Neural progenitor cell (in vitro differentiated cells): ENCODE measurements around the gene AHSP.

ENCODE experiments used
- EZH2 ChIP-seq: fragments of 200-600 bp; sonication (generic); IDR thresholded peaks from 2 replicates; pipeline ENCODE4 v1.6.1; 2017; ENCODE audit warnings: antibody characterized with exemption, mild to moderate bottlenecking, moderate library complexity
- EZH2phosphoT487 ChIP-seq: fragments of 200-600 bp; sonication (generic); IDR thresholded peaks from 2 replicates; pipeline ENCODE4 v1.6.1; 2017; ENCODE audit warnings: antibody characterized with exemption
- TF ChIP-seq, protein P1 (sequence below): fragments of 200-600 bp; sonication (generic); IDR thresholded peaks from 2 replicates; pipeline ENCODE4 v1.5.1; 2017; ENCODE audit warnings: antibody characterized with exemption, mild to moderate bottlenecking

DNA sequence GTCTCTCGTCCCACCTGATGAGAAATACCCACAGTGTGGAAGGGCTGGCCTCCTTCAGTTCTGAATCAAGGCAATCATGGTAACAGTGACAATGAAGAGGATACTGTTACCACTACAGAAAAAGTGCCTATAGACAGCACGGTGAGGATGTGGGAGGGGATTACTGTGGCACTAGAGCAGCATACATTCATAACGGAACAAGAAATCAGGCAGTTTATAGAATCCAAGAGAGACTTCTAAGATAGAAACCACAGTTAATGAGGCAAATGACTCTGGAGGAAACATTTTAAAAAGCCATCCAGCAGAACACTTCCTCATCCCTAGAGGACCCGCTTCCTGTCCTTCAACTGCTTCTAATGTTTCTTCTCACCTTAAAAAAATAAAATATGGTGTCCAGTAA lies 22.2 kb upstream of the AHSP start:
- TF ChIP-seq, protein P1, sequence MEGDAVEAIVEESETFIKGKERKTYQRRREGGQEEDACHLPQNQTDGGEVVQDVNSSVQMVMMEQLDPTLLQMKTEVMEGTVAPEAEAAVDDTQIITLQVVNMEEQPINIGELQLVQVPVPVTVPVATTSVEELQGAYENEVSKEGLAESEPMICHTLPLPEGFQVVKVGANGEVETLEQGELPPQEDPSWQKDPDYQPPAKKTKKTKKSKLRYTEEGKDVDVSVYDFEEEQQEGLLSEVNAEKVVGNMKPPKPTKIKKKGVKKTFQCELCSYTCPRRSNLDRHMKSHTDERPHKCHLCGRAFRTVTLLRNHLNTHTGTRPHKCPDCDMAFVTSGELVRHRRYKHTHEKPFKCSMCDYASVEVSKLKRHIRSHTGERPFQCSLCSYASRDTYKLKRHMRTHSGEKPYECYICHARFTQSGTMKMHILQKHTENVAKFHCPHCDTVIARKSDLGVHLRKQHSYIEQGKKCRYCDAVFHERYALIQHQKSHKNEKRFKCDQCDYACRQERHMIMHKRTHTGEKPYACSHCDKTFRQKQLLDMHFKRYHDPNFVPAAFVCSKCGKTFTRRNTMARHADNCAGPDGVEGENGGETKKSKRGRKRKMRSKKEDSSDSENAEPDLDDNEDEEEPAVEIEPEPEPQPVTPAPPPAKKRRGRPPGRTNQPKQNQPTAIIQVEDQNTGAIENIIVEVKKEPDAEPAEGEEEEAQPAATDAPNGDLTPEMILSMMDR = no peak
- no peak for TF ChIP-seq EZH2phosphoT487
- TF ChIP-seq EZH2 = no peak
